T follicular helper cell (primary cell): ENCODE measurements around the gene AKT1S1.
"Not testable (repeated sequence)": the region's sequence is repeated elsewhere in the genome, so short reads cannot be mapped to it uniquely, and the experiment has no call there.

ENCODE experiments used
- DNase-seq: peaks from one replicate; pipeline ENCODE4 v3.0.0-alpha.2; 2020; ENCODE audit warnings: low read depth
- total RNA-seq, 2 experiments: gene quantifications; one replicate each; lab custom pipeline; 2026; lab: John Stamatoyannopoulos, UW

AKT1S1 gene
- total RNA-seq: 20.9 to 26.8 reads per million in 2 experiments

DNA sequence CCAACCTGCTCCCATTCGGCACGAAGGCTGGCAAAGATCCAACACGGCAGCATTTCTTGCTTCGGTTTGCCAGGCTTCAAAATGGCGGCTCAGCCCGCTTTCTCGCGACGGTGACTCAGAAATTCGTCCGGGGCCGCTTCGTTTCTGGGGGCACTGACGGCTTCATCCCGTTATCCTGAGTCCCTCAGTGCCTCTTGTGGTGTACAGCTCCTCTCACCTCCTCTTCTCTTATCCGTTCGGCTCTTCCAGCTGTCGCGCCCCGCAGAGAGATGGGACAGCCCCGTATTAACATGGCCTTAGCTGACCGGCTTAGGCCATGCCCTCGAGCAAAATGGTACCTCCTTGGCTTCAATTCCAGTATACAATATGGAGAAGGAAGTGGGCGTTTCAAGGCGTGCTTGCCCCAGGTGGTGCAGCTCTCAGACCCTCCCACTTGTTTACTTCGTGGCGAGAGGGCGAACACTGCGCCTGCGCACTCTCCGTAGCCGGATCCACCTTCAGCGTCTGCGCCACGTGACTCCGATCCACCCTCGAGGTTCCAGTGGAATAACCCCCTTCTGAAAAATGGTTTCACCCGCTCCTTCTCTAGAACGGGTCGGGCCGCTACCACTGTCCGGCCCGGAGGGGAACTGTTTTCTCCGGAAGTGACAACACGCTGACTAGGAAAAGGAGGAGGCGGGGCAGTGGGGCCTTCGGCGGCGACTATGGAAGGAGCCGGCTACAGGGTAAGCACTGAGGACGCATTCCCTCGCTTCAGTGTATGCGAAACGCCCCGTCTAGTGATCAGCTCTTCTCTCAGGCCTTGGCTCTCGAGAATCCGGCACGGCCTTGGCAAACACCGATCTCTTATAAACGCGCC lies at the start of gene AKT1S1, which contains the start of gene TBC1D17:
Gene AKT1S1, minus strand, starts transcription at position 336 of the 859 bp plus-strand sequence. CDS start 4,060 bp downstream, outside the sequence.
Gene TBC1D17, plus strand, starts transcription at position 683 of the 859 bp plus-strand sequence. Its CDS starts 22 bp downstream, at position 705.
- DNase-seq: peak; percentile 98

DNA sequence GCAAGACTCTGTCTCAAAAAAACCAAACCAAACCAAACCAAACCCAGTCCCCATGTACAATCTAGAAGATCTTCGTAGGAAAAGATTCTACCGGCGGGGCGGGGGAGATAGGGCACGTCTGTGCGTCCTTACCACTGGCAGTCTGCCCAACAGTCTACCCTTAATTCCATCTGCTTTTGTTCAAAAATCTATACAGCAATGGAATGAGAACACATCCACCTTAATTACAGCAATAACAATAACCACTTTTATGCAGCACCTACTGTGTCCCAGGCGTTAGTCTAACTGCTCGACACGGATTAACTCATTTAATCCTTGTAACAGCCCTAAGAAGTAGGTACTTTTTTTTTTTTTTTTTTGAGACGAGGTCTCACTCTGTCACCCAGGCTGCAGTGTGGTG lies 49.4 kb upstream of the AKT1S1 start:
- no peak for DNase-seq

DNA sequence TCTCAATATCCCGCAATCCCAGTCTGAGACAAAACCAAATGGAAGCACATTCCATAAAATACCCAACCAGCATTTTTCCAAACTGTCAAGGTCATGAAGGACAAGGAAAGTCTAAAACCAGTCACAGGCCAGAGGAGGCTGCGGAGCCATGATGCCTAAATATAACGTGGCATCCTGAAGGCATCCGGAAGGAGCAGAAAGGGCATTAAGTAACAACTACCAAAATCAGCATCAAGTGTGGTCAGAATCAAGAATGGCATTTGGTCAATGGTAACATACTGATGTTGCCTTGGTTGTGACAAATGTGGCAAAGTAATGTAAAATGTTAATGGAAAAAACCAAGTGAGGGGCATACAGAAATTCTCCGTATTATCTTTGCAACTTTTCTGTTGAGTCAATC lies 48.3 kb upstream of the AKT1S1 start:
- DNase-seq: no peak

- DNase-seq: not testable (repeated sequence)
Observed at GRCh38 chr19:49924881-49925210, 47.7 kb upstream of the AKT1S1 start.

- no peak for DNase-seq
Observed at GRCh38 chr19:49924004-49924880, 47.1 kb upstream of the AKT1S1 start.

GRCh38 chr19:49923055-49924003 lies 46.2 kb upstream of the AKT1S1 start:
- DNase-seq: no peak

GRCh38 chr19:49921871-49922795 lies 45.0 kb upstream of the AKT1S1 start:
- no peak for DNase-seq

DNA sequence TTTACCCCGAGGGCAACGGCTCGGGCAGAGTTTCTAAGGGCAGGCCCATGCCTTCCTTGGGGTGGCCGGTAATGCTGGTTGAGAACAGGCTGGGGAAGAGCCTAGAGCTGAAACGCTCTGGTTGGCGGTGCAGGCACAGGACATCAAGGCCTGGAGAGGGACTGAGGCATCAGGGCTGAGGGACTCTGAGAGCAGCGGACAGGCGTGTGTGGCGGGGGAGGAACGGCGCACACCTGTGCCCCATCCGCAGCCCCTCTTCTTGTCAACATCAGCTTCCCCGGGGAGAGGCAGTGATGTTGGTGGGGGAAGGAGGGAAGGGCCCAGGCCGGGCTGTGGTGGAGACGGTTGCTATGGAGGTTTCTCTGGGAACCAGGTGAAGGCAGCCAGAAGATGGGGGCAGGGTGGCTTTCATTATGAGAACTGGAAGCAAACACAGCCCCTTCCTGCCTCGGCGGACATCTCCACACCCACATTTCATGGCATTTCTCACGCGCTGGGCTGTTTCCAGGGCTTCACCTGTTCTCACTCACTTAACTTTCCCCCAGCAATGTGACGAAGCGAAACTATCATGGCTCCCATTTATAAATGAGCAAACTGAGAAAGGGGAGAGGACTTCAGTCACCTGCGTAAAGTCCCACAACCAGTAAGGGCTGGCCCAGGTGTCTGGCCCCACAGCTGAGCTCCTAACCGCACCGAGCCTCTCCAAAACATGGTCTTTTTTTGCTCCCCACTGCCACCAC lies 43.6 kb upstream of the AKT1S1 start:
- no peak for DNase-seq

GRCh38 chr19:49918089-49918488 lies 40.9 kb upstream of the AKT1S1 start:
- DNase-seq: no peak

DNA sequence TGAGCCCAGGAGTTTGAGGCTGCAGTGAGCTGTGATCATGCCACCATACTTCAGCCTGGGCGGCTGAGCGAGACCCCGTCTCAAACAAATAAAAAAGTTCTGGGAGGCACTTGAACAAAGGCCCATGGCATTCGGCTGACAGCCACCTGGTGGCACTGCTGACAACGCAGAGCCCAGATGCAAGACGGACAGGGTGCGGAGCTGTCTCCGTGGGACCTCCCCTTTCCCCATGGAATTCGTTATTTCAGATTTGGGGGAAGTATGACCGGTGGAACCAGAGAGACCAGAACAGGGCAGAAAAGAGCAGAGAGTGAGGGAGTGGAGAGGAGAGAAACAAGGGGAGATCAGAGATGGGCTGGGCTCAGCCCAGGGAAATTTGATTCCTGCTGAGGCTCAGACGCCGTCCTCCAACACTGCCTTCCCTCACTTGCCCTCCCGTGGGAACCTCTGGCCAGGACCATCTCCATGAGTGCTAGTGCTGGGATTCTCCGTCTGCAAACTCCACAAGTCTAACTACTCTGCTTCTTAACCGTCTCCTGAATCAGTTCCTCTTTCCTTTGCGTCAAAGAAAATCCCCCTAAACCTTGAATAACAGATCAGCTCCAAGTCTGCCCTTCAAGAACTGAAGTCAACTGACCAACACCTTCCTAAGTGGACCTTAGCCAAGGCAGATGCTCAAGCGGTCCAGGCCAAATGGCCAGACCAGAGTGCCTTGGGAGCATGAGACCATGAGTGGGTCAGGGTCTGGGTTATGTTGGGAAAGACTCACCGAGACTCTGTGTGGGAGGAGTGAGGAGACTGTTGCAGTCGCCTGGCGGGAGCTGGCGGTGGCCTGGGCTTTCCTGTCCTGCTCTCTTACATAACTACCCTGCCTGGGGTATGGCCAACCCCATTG lies 39.9 kb upstream of the AKT1S1 start:
- no peak for DNase-seq

DNA sequence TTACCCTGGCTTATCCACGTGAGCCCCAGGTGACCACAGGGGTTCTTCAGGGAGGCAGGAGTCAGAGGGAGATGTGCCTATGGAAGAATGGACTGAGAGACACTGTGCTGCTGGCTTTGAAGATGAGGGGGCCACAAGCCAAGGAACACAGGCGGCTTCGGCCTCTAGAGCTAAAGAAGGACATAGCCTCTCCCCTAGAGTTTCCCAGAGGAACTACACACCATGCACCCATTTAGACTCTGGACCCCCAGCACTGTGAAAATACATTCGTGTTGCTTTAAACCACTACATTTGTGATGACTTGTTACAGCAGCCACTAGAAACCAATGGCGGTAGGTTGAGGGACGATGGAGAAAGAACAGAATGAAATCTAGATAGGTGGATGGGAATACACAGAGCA lies 38.1 kb upstream of the AKT1S1 start:
- DNase-seq: no peak

GRCh38 chr19:49913720-49914119 lies 36.6 kb upstream of the AKT1S1 start:
- no peak for DNase-seq

GRCh38 chr19:49912965-49913685 lies 36.0 kb upstream of the AKT1S1 start:
- no peak for DNase-seq

GRCh38 chr19:49911381-49912145 lies 34.4 kb upstream of the AKT1S1 start:
- DNase-seq: no peak

DNA sequence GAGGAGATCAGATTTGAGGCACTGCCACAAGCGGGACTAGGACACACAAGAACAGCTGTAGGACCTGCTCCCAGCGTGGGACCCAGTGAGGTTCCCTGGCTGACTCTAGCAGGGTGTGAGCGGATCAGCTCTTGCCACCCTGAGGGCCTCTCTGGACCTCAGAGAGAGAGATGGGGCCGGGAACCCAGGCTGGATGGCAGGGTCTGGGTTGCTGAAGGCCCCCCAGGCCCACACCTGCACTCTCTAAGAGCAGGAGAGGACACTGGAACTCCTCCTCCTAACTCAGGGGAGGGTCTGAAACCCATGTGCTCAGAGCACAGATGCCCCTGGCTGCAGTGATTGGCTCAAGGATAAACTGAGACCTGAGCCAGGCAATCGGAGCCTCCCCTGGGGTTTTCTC lies 33.0 kb upstream of the AKT1S1 start:
- no peak for DNase-seq

DNA sequence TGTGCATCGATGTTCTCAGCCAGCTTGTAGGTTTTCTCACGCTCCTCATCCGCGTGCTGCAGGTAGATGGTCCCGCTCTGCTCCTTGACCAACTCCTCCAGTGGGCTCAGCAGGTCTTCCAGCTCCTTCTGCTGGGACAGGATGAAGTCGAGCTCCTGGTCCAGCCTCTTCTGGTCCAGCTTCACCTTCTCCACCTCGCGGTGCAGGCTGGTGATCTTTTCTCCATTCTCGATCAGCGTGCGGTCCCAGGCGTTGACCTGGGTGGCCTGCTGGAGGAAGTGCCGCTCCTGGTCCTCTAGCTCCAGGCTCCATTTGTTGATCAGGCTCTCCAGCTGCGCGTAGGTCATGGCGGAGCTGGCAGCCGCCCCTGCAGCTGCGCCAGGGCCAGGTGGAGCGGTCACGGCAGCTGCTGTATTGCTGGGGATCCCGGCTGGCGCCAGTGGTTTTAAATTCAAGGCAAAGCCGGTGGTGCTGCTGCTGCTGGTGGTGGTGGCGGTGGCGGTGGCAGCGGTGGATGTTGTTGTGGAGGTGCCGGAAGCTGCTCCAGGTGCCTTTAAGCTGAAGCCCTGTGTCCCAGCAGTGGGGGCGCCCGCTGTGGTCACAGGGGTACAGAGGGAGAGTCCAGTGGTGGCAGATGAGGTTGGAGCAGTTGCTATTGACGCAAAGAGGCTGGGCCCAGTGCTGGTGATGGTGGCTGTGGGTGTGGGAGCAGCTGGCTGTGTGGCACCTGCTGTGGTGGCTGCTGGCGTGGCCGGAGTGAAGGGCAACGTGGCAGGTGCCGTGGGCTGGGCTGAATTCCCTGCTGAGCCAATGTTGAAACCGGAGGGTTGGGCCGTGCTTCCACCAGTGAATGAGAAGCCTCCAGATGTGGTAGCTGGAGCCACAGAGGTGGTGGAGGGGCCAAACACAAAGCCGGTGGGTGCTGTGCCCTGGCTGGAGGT lies 31.6 kb upstream of the AKT1S1 start:
- DNase-seq: no peak
